Head of caudate nucleus (tissue), 42 donors: ENCODE measurements around the gene SMG6.
"Not testable (repeated sequence)": the region's sequence is repeated elsewhere in the genome, so short reads cannot be mapped to it uniquely, and the experiment has no call there.

Source experiments
- DNase-seq, 42 donors: peaks; one replicate each; pipeline versions ENCODE4 v3.0.0 to v3.0.0-alpha.2; 2020 to 2021; ENCODE audit warnings: mixed read lengths in 7 of 42
- intact Hi-C: fragments of 100-400 bp; cut with DNase I; formaldehyde crosslinking; loops from one replicate; pipeline ENCODE4 v1.15.0; 2022

The SMG6 gene

DNA sequence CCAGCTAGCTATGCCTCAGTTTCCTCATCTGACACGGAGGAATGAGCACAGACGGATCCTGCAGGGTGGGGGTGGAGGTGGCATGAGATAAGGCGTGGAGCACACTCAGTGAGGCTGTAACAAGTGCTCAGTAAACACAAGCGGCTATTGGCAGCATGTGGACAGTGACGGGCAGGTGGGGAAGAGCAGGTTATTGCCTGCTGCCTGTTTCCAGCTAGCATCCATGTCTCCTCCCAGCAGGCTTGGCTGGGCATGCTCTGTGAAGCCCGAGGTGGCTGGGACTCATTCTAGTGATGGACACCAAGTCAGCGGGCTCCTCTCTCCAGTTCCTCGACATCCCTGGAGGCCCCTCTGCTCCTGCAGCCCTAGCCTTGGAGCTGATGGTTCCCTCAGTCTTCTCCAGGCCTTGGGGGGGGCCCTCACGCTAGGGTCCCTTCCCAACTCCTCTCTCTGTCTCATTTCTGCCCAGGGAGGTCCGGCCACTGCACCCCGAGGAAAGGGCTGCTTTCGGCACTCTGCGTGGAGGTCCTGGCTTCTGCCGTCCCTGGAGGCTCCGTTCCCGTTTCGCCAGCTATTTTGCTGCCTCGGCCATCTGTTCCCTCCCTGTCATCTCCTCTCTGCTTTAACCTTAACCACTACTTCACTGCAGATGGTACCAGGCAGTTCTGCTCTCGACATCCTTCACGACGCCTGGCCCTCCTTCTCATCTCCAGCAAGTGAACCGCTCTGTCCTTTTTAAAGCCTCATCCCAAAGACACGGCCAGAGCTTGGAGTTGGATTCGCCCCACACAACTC is 284.7 kb downstream of the SMG6 start:
- DNase-seq = no peak
- intact Hi-C loops = no loop called here

DNA sequence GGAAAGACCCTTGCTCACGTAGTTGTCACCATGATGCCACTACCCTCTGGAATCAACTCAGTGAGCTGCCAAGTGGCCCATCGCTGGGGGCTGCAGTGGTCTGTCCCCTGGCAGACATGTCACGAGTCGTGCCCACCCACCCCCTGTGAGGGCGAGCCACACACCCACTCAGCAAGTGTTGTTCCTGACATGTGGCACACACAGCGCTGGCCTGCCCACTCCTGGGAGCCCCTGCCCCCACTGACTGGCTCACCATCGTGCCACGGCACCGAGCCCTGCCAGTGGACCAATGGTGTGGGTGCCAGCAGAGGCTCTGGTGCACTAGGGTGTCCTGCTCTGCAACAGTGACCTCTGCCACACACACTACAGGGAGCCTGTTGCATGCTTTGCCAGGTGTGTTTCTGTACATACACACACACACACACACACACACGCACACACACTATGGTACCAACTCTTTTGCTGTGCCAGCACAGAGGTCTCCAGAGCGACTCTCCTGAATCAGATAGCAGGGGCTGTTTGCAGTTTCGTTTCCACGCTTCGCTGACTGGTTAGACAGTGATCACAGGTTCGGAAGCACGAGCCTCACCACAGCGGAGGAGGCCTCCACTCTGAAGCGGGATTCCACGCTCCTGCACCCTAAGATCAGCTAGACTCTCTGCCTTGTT is 286.2 kb downstream of the SMG6 start:
- intact Hi-C loops = no loop called here
- DNase-seq = peak in 16 of 42 donors; percentile 32 to 78 (median 66)

DNA sequence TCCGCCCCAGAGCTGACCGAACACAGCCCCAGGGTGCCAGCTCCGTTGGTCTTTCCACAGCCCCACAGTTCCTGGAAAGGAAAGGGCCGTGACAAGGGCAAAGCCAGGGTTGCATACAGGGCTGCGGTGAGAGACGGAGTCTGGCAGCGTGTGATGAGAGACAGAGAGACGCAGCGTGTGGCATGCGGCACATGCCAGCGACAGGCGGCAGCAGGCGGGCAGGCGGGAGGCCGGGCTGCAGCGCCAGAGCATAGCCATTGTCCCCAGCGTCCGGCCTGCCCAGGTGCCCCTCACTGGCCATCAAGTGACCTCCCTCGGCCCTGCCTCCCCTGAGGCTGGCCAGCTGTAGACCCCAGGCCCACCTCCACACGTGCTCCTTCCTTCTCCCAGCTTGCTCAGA is 287.1 kb downstream of the SMG6 start:
- no peak for DNase-seq

DNA sequence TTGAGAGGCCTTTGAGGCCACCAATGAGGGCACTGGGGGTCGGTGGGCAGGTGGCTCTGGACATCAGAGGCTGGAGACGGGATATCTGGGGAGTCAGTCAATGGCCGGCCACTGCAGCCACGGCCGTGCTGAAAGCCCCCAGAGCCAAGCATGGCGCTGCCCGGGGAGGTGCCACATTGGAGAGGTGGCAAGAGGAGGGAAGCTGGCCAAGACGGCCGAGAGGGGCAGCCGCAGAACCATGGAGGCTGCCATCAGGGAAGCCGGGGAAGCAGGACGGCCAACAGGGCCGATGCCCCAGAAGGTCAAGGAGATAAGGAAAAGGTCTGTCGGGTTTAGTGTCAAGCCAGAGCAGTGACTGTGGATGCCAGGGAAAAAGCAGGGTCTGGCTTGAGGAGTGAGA is 288.3 kb downstream of the SMG6 start:
- intact Hi-C loops = no loop called here
- no peak for DNase-seq

More for the DNA sequence above, 287.1 kb downstream of the SMG6 start:
- intact Hi-C loops = no loop called here

DNA sequence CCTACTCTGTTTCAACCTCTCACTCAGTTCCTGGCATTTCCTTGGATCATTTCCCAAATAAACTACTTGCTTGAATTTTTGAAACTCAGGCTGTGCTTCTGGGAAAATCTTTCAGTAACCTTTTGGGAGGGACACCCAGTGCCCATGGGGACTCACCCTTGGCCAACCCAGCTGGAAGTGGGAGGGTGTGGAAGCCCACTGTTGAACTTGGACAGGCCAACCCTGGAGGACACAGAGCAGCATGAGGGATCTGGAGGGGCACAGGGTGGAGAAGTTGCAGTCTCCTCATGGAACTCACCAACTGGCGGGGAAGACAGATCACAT is 289.6 kb downstream of the SMG6 start:
- intact Hi-C loops = no loop called here
- no peak for DNase-seq

DNA sequence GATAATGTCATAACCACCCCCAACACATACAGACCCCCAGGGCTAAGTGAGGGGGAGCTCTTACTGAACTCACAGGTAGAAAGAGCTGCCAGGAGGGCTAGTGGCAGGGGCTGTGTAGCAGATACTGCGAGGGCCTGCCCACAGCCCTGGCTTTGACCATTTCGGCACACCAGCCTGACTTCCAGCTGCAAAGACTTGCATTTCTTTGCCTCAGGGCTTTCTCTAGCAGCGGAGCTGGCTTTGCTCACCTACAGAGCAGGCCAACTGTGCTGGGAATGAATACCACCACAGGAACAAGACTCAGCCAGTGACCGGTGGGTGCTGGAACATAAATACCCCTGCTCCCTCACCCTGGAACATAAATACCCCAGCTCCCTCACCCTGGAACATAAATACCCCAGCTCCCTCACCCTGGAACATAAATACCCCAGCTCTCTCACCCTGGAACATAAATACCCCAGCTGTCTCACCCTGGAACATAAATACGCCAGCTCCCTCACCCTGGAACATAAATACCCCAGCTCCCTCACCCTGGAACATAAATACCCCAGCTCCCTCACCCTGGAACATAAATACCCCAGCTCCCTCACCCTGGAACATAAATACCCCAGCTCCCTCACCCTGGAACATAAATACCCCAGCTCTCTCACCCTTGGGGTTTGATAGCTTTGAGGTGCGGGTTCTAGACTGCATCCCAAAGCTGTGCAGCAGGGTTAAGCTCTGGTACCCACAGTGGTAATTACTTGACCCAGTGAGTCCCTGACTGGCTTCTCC is 290.2 kb downstream of the SMG6 start:
- DNase-seq, intact Hi-C loops: not testable (repeated sequence)

DNA sequence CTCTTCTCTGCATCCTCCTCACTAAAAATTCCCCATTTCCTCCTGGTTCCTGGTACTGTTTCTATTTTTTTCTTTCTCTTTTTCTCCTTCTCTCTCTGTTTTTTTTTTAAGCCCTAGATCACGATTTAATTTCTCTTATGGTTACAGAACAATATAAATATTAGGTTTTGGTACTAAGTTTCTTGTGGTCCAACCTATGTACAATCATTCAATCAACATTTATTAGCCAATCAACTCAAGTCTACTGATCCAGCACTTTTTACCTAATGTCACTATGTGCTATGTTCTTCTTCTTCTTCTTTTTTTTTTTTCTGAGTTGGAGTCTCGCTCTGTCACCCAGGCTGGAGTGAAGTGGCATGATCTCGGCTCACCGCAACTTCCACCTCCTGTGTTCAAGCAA is 291.1 kb downstream of the SMG6 start:
- no peak for DNase-seq
- intact Hi-C loops = no loop called here

DNA sequence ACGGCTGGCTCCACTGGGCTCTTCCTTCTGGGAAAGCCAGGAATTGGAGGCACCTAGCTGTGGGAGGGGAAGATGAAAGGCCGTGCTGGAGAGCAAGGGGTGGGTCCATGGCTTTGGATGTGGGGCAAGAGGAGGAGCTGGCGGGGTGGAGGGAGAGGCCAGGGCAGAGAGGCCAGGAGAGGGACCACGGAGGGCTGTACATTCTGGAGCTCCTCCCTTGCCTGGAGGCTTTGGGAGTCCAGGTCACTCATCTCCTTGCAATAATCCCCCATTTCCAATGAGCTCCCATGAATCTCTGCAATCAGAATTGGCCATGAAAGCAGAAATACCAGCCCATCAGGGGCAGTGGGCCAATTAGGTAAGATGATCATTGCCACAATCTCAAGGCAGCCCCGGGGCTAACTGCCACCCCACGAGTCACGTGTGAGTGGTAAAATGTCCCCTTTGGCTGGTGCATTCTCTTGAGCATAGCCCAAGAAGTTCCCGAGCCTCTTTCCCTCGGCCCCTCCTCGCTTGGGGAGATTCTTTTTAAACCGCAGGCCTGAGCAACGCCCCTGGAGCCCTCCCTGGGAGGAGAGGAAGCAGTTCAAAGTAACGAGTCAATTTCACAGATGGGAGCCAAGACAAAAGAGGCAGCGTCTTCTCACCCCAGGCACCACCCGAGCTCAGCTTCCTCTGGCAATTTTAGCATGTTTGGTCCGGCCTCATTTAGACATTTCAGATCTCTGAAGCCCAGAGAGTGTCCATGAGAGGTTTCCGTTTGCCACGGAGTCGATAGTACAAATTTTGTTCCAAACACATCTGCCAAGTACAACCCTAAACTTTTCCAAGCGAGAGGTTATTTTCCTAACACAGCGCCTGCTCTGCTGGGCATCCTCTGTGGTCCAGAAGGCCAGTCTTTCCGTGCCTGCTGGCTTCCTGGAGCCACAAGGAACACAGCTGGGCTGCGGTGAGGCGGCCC is 291.9 kb downstream of the SMG6 start:
- intact Hi-C loops = no loop called here
- DNase-seq = no peak
